PC-3 (cell line): Measurements from ENCODE around the gene C19orf53.

Experiments
- CTCF ChIP-seq: fragments of 300-600 bp; sonication (generic); conservative IDR thresholded peaks from 2 replicates; pipeline ENCODE4 v1.5.1; 2017; ENCODE audit warnings: antibody characterized with exemption, low read depth, mild to moderate bottlenecking, low read length
- EZH2 ChIP-seq: fragments of 300-600 bp; sonication (generic); IDR thresholded peaks from one replicate; pipeline ENCODE4 v1.6.1; 2017; ENCODE audit warnings: antibody characterized with exemption, mild to moderate bottlenecking, low read length; ENCODE audit not compliant: unreplicated experiment
- EZH2phosphoT487 ChIP-seq: fragments of 300-600 bp; sonication (generic); IDR thresholded peaks from 2 replicates; pipeline ENCODE4 v1.6.1; 2018; ENCODE audit warnings: mild to moderate bottlenecking, antibody characterized with exemption, low read length, borderline replicate concordance

- TF ChIP-seq CTCF (no peak), EZH2 (no peak), EZH2phosphoT487 (no peak)
Observed at GRCh38 chr19:13806728-13807127, 32.5 kb downstream of the C19orf53 start.
